CD4-positive, alpha-beta memory T cell (primary cell): ENCODE data around the gene SH3BGRL3. TPM values are rescaled to one million over a fixed set of nuclear protein-coding genes. Genes with fewer than 3 reads are reported as not detected.

Experiments used
- CTCF ChIA-PET: fragments of 350-600 bp; sonication (Branson Sonifier 250); formaldehyde crosslinking; loops from one replicate; lab custom pipeline; 2021; ENCODE audit warnings: inconsistent platforms; ENCODE audit not compliant: partially characterized antibody; lab: Charles Lee
- POLR2A ChIA-PET: fragments of 350-600 bp; sonication (Branson Sonifier 250); formaldehyde crosslinking; loops from one replicate; lab custom pipeline; 2021; ENCODE audit not compliant: partially characterized antibody; lab: Charles Lee
- DNase-seq, 5 donors: peaks; one replicate each; pipeline versions ENCODE4 v3.0.0 to v3.0.0-alpha.2; 2020 to 2022; ENCODE audit warnings: mixed read lengths in 1 of 5
- H3K27ac ChIP-seq: one replicate; pipeline ENCODE4 v1.7.0; 2013; ENCODE audit warnings: low read depth, low read length
- H3K27me3 ChIP-seq: 2 replicates; pipeline ENCODE4 v1.7.0; 2013; ENCODE audit warnings: mild to moderate bottlenecking, low read length, moderate library complexity; ENCODE audit not compliant: insufficient read depth
- H3K36me3 ChIP-seq: 2 replicates; pipeline ENCODE4 v1.7.0; 2013; ENCODE audit warnings: mild to moderate bottlenecking, low read length, moderate library complexity; ENCODE audit not compliant: insufficient read depth
- H3K4me1 ChIP-seq: 2 replicates; pipeline ENCODE4 v1.7.0; 2013; ENCODE audit warnings: mild to moderate bottlenecking, low read length, moderate library complexity; ENCODE audit not compliant: insufficient read depth
- H3K4me3 ChIP-seq, 2 donors: one replicate each; pipeline ENCODE4 v1.7.0; 2013; ENCODE audit warnings: low read length in 2 of 2, mild to moderate bottlenecking in 1 of 2
- H3K9me3 ChIP-seq, 2 donors: one replicate each; pipeline ENCODE4 v1.7.0; 2013; ENCODE audit warnings: low read length in 2 of 2, control low read depth in 1 of 2; ENCODE audit not compliant: control insufficient read depth in 1 of 2
- H3K27ac Mint-ChIP-seq, 7 donors: one replicate each; pipeline ENCODE4 v1.8.0; 2020 to 2021; ENCODE audit warnings: mixed read lengths in 7 of 7, mild to moderate bottlenecking in 6 of 7, inconsistent platforms in 3 of 7, moderate library complexity in 3 of 7
- H3K27me3 Mint-ChIP-seq, 2 donors: one replicate each; pipeline ENCODE4 v1.8.0; 2020 to 2021; ENCODE audit warnings: mixed read lengths in 2 of 2
- H3K36me3 Mint-ChIP-seq, 2 donors: one replicate each; pipeline ENCODE4 v1.8.0; 2020 to 2021; ENCODE audit warnings: mixed read lengths in 2 of 2, inconsistent platforms in 1 of 2, mild to moderate bottlenecking in 1 of 2
- H3K4me1 Mint-ChIP-seq, 4 donors: one replicate each; pipeline ENCODE4 v1.8.0; 2020 to 2021; ENCODE audit warnings: mixed read lengths in 4 of 4, mild to moderate bottlenecking in 1 of 4
- H3K4me3 Mint-ChIP-seq, 8 donors: one replicate each; pipeline ENCODE4 v1.8.0; 2020 to 2021; ENCODE audit warnings: mixed read lengths in 8 of 8, mild to moderate bottlenecking in 7 of 8, moderate library complexity in 6 of 8, inconsistent platforms in 3 of 8
- H3K9me3 Mint-ChIP-seq, 8 donors: one replicate each; pipeline ENCODE4 v1.8.0; 2020 to 2021; ENCODE audit warnings: mixed read lengths in 8 of 8, mild to moderate bottlenecking in 5 of 8, inconsistent platforms in 3 of 8, moderate library complexity in 1 of 8
- intact Hi-C: fragments of 100-400 bp; cut with micrococcal nuclease; formaldehyde crosslinking; loops from one replicate; pipeline ENCODE4 v1.15.1; 2023
- polyA plus RNA-seq, 2 donors: library from polyadenylated mRNA; unstranded; fragments of 300-500 nt; fragmentation: Illumina TruSeq; gene quantifications; one replicate each; pipeline ENCODE4 v1.2.3, GENCODE V29; 2021
- total RNA-seq, 2 experiments: library from RNA; stranded (reverse); gene quantifications; one replicate each; pipeline ENCODE4 v1.2.3, GENCODE V29; 2021

SH3BGRL3 gene
- total and polyA plus RNA-seq, 4 experiments from 2014 or later: 293 to 1,531 (median 642) TPM

- DNase-seq: peak in 1 of 5 donors; percentile 8
- no peaks in the 10 kb centered on the region for H3K27me3 Mint-ChIP-seq
Observed at GRCh38 chr1:26281091-26281958, 1.4 kb downstream of the SH3BGRL3 start.

GRCh38 chr1:26281971-26282370 lies 2.1 kb downstream of the SH3BGRL3 start:
- Histone ChIP-seq H3K9me3 (no peaks in the 10 kb centered on the region), H3K27me3 (no peaks in the 10 kb centered on the region), H3K4me3 (peak overlapping the region; percentile 50 to 92), H3K27ac (peak overlapping the region; percentile 91), H3K4me1 (peaks cover 94% of the 10 kb centered on the region), H3K36me3 (peaks cover 12% of the 10 kb centered on the region)
- peaks cover 9 to 42% of the 10 kb centered on the region in 2 donors for H3K36me3 Mint-ChIP-seq
- peak overlapping the region; percentile 43 to 99 (median 97) for H3K27ac Mint-ChIP-seq
- intact Hi-C loops: no loop called here
- H3K4me1 Mint-ChIP-seq: peaks cover 52 to 96% (median 76%) of the 10 kb centered on the region in 4 donors
- H3K9me3 Mint-ChIP-seq: no peaks in the 10 kb centered on the region
- ChIA-PET CTCF (interaction anchor here (2.0 to 21.6 kb wide), 3 partner anchors 33 to 135 kb away, joined by 5 to 1027 read pairs (median 307); partner anchors contain the start of genes CD52 and UBXN11), POLR2A (interaction anchor here (1.0 to 38.6 kb wide), 8 partner anchors 6 to 150 kb away, joined by 4 to 3358 read pairs (median 25); partner anchors contain the start of genes CD52, CEP85, DHDDS and UBXN11)
- no peak for DNase-seq
- H3K4me3 Mint-ChIP-seq: peak overlapping the region; percentile 86 to 96 (median 92)
- no peaks in the 10 kb centered on the region for H3K27me3 Mint-ChIP-seq

More at GRCh38 chr1:26281091-26281958, 1.4 kb downstream of the SH3BGRL3 start:
- Mint-ChIP-seq H3K4me3 (peak overlapping the region; percentile 85 to 96 (median 90)), H3K9me3 (no peaks in the 10 kb centered on the region), H3K36me3 (peaks cover 9 to 43% of the 10 kb centered on the region in 2 donors), H3K4me1 (peaks cover 55 to 96% (median 77%) of the 10 kb centered on the region in 4 donors), H3K27ac (peak overlapping the region; percentile 94 to 98 (median 95))
- H3K4me3 ChIP-seq: peak overlapping the region; percentile 50 to 92
- H3K9me3 ChIP-seq: no peaks in the 10 kb centered on the region
- intact Hi-C loops: no loop called here
- ChIA-PET POLR2A (interaction anchor here (0.7 to 38.6 kb wide), 11 partner anchors 7 to 110 kb away, joined by 3 to 3358 read pairs (median 14); partner anchors contain the start of genes CD52, CEP85, UBXN11 and ZNF683), CTCF (interaction anchor here (1.2 to 21.6 kb wide), 4 partner anchors 34 to 136 kb away, joined by 4 to 1027 read pairs (median 156); partner anchors contain the start of genes CD52 and UBXN11)
- H3K4me1 ChIP-seq: peaks cover 94% of the 10 kb centered on the region
- H3K27me3 ChIP-seq: no peaks in the 10 kb centered on the region
- H3K27ac ChIP-seq: peak overlapping the region; percentile 82
- H3K36me3 ChIP-seq: peaks cover 12% of the 10 kb centered on the region

DNA sequence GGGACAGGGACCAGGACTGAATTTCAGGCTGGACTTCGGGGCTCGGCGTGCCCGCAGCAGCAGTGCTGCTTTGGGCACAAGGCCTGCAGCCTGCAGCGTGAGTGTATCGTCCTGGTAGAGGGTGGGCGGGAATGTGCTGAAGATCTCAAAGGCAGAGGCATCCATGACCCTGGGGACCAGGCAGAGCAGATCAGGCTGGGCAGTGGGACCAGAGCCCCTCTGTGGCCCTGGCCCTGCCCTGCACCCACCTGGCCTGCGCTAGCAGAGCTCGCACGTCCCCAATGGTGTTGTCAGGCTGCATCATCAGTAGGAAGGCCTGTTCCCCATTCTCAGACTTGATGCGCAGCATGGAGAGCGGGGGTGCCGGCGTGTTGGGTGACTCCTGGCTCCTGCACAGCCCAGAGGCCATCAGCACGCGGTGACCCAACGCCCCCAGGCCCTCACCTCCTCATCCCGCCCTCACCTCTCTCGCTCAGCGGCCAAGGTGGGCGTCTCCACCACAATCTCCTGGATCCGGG lies 2.6 kb downstream of the SH3BGRL3 start:
- Histone ChIP-seq H3K9me3 (no peaks in the 10 kb centered on the region), H3K27ac (peak overlapping the region; percentile 91), H3K4me3 (no peak overlapping the region), H3K36me3 (peaks cover 12% of the 10 kb centered on the region), H3K4me1 (peaks cover 94% of the 10 kb centered on the region), H3K27me3 (no peaks in the 10 kb centered on the region)
- no peaks in the 10 kb centered on the region for H3K9me3 Mint-ChIP-seq
- peaks cover 9 to 42% of the 10 kb centered on the region in 2 donors for H3K36me3 Mint-ChIP-seq
- POLR2A ChIA-PET: interaction anchor here (1.0 to 38.6 kb wide), 6 partner anchors 6 to 149 kb away, joined by 4 to 3358 read pairs (median 99); partner anchors contain the start of genes CD52, DHDDS and UBXN11
- H3K27ac Mint-ChIP-seq: peak overlapping the region; percentile 94 to 100 (median 99)
- peak overlapping the region in 7 of 8 donors; percentile 74 to 94 (median 90) for H3K4me3 Mint-ChIP-seq
- no peaks in the 10 kb centered on the region for H3K27me3 Mint-ChIP-seq
- H3K4me1 Mint-ChIP-seq: peaks cover 56 to 96% (median 77%) of the 10 kb centered on the region in 4 donors
- peak in 1 of 5 donors; percentile 10 for DNase-seq
- intact Hi-C loops: no loop called here
- CTCF ChIA-PET: interaction anchor here (2.0 to 21.6 kb wide), 3 partner anchors 33 to 135 kb away, joined by 5 to 1027 read pairs (median 307); partner anchors contain the start of genes CD52 and UBXN11

DNA sequence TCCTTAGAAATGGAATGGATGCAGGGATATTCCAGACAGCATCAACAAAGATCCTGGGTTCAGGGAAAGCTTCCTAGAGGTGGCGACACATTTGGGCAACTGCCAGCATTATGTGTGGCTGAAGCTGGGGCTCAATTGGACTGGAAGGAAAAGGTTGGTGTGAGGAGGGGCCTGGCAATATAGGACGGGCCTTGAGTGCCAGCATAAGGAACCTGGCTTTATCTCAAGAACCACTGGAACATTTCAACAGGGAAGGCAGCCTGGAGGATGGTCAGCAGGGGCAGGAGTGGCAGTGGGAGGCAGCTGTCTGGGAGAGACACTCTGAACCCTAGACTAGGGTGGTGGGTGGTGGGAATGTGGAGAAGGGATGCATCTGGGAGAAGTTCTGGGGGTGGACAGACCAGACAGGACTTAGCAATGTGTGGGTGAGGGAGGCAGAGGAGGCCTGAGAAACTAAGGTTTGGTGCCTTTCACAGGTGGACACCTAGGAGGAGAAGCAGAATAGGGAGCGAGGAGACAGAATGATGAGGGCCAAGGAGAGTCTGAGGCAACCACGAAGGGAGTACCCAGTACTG lies 3.5 kb downstream of the SH3BGRL3 start:
- POLR2A ChIA-PET: interaction anchor here (1.2 to 38.6 kb wide), 7 partner anchors 5 to 504 kb away, joined by 4 to 3358 read pairs (median 29); partner anchors contain the start of genes CD52, CEP85, DHDDS and PIGV
- no peaks in the 10 kb centered on the region for H3K9me3 ChIP-seq
- peaks cover 58 to 96% (median 78%) of the 10 kb centered on the region in 4 donors for H3K4me1 Mint-ChIP-seq
- H3K27me3 ChIP-seq: no peaks in the 10 kb centered on the region
- intact Hi-C loops: no loop called here
- no peak overlapping the region for H3K4me3 ChIP-seq
- DNase-seq: no peak
- peaks cover 9 to 40% of the 10 kb centered on the region in 2 donors for H3K36me3 Mint-ChIP-seq
- H3K27ac Mint-ChIP-seq: peak overlapping the region; percentile 94 to 100 (median 99)
- peak overlapping the region; percentile 91 for H3K27ac ChIP-seq
- H3K27me3 Mint-ChIP-seq: no peaks in the 10 kb centered on the region
- H3K4me3 Mint-ChIP-seq: peak overlapping the region; percentile 74 to 94 (median 89)
- peaks cover 12% of the 10 kb centered on the region for H3K36me3 ChIP-seq
- no peaks in the 10 kb centered on the region for H3K9me3 Mint-ChIP-seq
- H3K4me1 ChIP-seq: peaks cover 94% of the 10 kb centered on the region
- CTCF ChIA-PET: interaction anchor here (3.1 to 21.6 kb wide), 5 partner anchors 7 to 114 kb away, joined by 10 to 1027 read pairs (median 124); partner anchors contain the start of genes CD52, SH3BGRL3 and UBXN11

GRCh38 chr1:26283871-26284596 lies 4.1 kb downstream of the SH3BGRL3 start:
- Mint-ChIP-seq H3K4me1 (peaks cover 60 to 96% (median 79%) of the 10 kb centered on the region in 4 donors), H3K27me3 (no peaks in the 10 kb centered on the region), H3K27ac (peak overlapping the region; percentile 94 to 100 (median 99)), H3K9me3 (no peaks in the 10 kb centered on the region), H3K4me3 (peak overlapping the region; percentile 82 to 94 (median 89)), H3K36me3 (peaks cover 9 to 36% of the 10 kb centered on the region in 2 donors)
- ChIA-PET CTCF (interaction anchor here (1.1 to 21.6 kb wide), 18 partner anchors 7 to 139 kb away, joined by 3 to 1027 read pairs (median 14); partner anchors contain the start of genes CD52, CEP85, SH3BGRL3 and UBXN11), POLR2A (interaction anchor here (0.7 to 38.6 kb wide), 22 partner anchors 6 to 504 kb away, joined by 3 to 3358 read pairs (median 9); partner anchors contain the start of genes CD52, CEP85, DHDDS and HMGN2)
- intact Hi-C loops: loop anchor here (1.0 to 2.0 kb wide), 4 partner anchors 8 to 133 kb away; partner anchors contain the start of gene CEP85
- Histone ChIP-seq H3K36me3 (peaks cover 12% of the 10 kb centered on the region), H3K9me3 (no peaks in the 10 kb centered on the region), H3K27ac (peak overlapping the region; percentile 91), H3K4me3 (peak overlapping the region; percentile 38 to 50), H3K4me1 (peaks cover 94% of the 10 kb centered on the region), H3K27me3 (no peaks in the 10 kb centered on the region)
- DNase-seq: no peak
